ENCODE data around the gene MGMT.

MGMT gene

DNA sequence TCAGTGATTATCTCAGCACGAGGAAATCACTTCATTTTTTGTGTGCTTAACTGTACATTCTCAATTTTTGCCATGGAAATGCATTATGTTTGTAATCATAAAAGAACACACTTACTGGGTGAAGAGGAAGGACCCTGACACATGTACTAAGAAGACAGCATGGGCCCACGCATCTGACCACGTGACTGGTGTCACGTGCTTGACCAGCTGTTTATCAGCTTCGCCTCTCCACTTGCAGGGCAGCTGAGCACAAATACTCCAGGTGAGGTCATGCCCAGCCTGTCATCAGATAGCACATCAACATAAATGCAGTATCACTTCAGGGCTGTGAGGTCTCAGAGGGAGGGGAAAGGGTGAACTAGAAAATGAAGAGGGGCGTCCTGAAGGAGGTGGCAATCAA lies 317.2 kb downstream of the MGMT start:
- no peak for DNase-seq
- Histone ChIP-seq H3F3A (ENCODE audit: insufficient read depth, low read length) (no peaks in the 10 kb centered on the region), H3K27ac (ENCODE audit: low read length) (no peak overlapping the region), H3K4me3 (ENCODE audit: low read length) (no peak overlapping the region), H3K9ac (ENCODE audit: low read length) (no peak overlapping the region), H3K9me2 (replicated peaks; ENCODE audit: insufficient read depth, low read length) (no peaks in the 10 kb centered on the region), H3K79me2 (ENCODE audit: low read length) (no peaks in the 10 kb centered on the region), H3K4me2 (ENCODE audit: low read depth, low read length) (no peak overlapping the region), H3K27me3 (replicated peaks; ENCODE audit: insufficient read depth, low read length) (no peaks in the 10 kb centered on the region), H3K36me3 (replicated peaks; ENCODE audit: insufficient read depth, low read length) (no peaks in the 10 kb centered on the region), H3K9me3 (replicated peaks; ENCODE audit: insufficient read depth, low read length) (no peaks in the 10 kb centered on the region), H4K20me1 (ENCODE audit: insufficient read depth, low read length) (no peaks in the 10 kb centered on the region), H3K4me1 (ENCODE audit: low read length) (no peaks in the 10 kb centered on the region), H2AFZ (ENCODE audit: low read length) (no peak overlapping the region)
- no peak for TF ChIP-seq EZH2phosphoT487 (IDR thresholded peaks at IDR 0.05; ENCODE audit: low read length)
- TF ChIP-seq, protein P1, sequence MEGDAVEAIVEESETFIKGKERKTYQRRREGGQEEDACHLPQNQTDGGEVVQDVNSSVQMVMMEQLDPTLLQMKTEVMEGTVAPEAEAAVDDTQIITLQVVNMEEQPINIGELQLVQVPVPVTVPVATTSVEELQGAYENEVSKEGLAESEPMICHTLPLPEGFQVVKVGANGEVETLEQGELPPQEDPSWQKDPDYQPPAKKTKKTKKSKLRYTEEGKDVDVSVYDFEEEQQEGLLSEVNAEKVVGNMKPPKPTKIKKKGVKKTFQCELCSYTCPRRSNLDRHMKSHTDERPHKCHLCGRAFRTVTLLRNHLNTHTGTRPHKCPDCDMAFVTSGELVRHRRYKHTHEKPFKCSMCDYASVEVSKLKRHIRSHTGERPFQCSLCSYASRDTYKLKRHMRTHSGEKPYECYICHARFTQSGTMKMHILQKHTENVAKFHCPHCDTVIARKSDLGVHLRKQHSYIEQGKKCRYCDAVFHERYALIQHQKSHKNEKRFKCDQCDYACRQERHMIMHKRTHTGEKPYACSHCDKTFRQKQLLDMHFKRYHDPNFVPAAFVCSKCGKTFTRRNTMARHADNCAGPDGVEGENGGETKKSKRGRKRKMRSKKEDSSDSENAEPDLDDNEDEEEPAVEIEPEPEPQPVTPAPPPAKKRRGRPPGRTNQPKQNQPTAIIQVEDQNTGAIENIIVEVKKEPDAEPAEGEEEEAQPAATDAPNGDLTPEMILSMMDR (IDR thresholded peaks at IDR 0.05; ENCODE audit: low read length), result no peak
- TF ChIP-seq EZH2 (optimal IDR thresholded peaks at IDR 0.05; ENCODE audit: low read depth, low read length), result no peak

DNA sequence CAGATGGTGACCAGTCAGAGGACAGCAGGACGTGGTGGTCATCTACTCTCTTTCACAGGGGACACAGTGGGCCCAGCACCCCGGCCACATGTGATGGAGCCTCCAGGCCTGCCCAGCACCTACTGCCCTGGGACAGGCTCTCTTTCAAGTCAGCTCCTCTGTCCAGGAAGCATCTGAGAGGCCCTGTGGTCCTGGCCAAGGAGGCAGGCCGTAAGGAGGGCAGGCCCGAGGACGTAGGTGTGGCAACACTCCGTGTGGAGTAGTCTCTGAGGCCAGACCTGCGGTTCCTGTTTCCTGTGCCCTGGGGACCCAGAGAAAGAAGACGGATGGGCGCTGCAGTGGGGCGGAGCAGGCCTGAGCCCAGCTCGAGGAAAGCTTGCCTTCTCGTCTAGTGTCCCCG lies 317.9 kb downstream of the MGMT start:
- Histone ChIP-seq H3F3A (ENCODE audit: insufficient read depth, low read length) (no peaks in the 10 kb centered on the region), H3K4me2 (ENCODE audit: low read depth, low read length) (no peak overlapping the region), H2AFZ (ENCODE audit: low read length) (no peak overlapping the region), H3K79me2 (ENCODE audit: low read length) (no peaks in the 10 kb centered on the region), H3K27ac (ENCODE audit: low read length) (no peak overlapping the region), H3K27me3 (replicated peaks; ENCODE audit: insufficient read depth, low read length) (no peaks in the 10 kb centered on the region), H3K9me2 (replicated peaks; ENCODE audit: insufficient read depth, low read length) (no peaks in the 10 kb centered on the region), H3K4me1 (ENCODE audit: low read length) (no peaks in the 10 kb centered on the region), H4K20me1 (ENCODE audit: insufficient read depth, low read length) (no peaks in the 10 kb centered on the region), H3K9me3 (replicated peaks; ENCODE audit: insufficient read depth, low read length) (no peaks in the 10 kb centered on the region), H3K9ac (ENCODE audit: low read length) (no peak overlapping the region), H3K36me3 (replicated peaks; ENCODE audit: insufficient read depth, low read length) (no peaks in the 10 kb centered on the region), H3K4me3 (ENCODE audit: low read length) (no peak overlapping the region)
- TF ChIP-seq, protein P1 (IDR thresholded peaks at IDR 0.05; ENCODE audit: low read length), result no peak
- TF ChIP-seq EZH2phosphoT487 (IDR thresholded peaks at IDR 0.05; ENCODE audit: low read length) (no peak), EZH2 (optimal IDR thresholded peaks at IDR 0.05; ENCODE audit: low read depth, low read length) (no peak)
- no peak for DNase-seq

DNA sequence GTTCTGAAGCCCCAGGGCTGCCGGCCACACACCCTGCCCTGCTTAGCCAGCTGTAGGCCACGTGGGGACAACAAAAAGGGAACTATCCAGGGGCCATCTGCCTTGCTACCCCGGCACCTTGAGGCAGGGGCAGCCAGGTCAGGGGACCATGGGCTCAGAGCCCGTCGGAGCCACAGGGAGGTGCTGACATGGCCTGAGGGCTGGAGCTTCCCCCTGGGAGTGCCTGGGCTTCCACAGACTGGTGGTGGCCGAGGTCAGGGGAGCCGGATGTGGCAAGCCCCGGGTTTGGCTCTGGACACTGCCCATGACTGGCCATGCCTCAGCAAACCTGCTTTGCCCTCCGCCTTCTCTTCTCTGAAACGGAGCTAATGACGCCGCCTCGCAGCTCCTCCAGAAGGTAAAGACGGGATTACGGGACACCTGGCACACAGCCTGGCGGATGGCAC lies 318.5 kb downstream of the MGMT start:
- H3K4me2 ChIP-seq (ENCODE audit: low read depth, low read length), result no peak overlapping the region
- DNase-seq, result no peak
- TF ChIP-seq EZH2phosphoT487 (IDR thresholded peaks at IDR 0.05; ENCODE audit: low read length), result no peak
- TF ChIP-seq, protein P1 (IDR thresholded peaks at IDR 0.05; ENCODE audit: low read length), result no peak
- no peak for TF ChIP-seq EZH2 (optimal IDR thresholded peaks at IDR 0.05; ENCODE audit: low read depth, low read length)
- H3K9me2 ChIP-seq (replicated peaks; ENCODE audit: insufficient read depth, low read length), result no peaks in the 10 kb centered on the region
- no peak overlapping the region for H2AFZ ChIP-seq (ENCODE audit: low read length)
- no peaks in the 10 kb centered on the region for H3F3A ChIP-seq (ENCODE audit: insufficient read depth, low read length)
- no peaks in the 10 kb centered on the region for H3K9me3 ChIP-seq (replicated peaks; ENCODE audit: insufficient read depth, low read length)
- H4K20me1 ChIP-seq (ENCODE audit: insufficient read depth, low read length), result no peaks in the 10 kb centered on the region
- H3K9ac ChIP-seq (ENCODE audit: low read length), result no peak overlapping the region
- no peaks in the 10 kb centered on the region for H3K36me3 ChIP-seq (replicated peaks; ENCODE audit: insufficient read depth, low read length)
- no peaks in the 10 kb centered on the region for H3K79me2 ChIP-seq (ENCODE audit: low read length)
- no peaks in the 10 kb centered on the region for H3K4me1 ChIP-seq (ENCODE audit: low read length)
- no peak overlapping the region for H3K27ac ChIP-seq (ENCODE audit: low read length)
- H3K4me3 ChIP-seq (ENCODE audit: low read length), result no peak overlapping the region
- H3K27me3 ChIP-seq (replicated peaks; ENCODE audit: insufficient read depth, low read length), result no peaks in the 10 kb centered on the region
